SKM-1 treated with dmso at 0.1 percent for 144 hours (cell line): Measurements from ENCODE around the gene DST.
"Not testable (repeated sequence)": the region's sequence is repeated elsewhere in the genome, so short reads cannot be mapped to it uniquely, and the experiment has no call there.

Experiments used
- DNase-seq: peaks from one replicate; lab custom pipeline; 2025; ENCODE audit not compliant: unreplicated experiment; lab: John Stamatoyannopoulos, UW

The DST gene

GRCh38 chr6:56518995-56519767, 123.5 kb downstream of the DST start:
- DNase-seq = no peak

DNA sequence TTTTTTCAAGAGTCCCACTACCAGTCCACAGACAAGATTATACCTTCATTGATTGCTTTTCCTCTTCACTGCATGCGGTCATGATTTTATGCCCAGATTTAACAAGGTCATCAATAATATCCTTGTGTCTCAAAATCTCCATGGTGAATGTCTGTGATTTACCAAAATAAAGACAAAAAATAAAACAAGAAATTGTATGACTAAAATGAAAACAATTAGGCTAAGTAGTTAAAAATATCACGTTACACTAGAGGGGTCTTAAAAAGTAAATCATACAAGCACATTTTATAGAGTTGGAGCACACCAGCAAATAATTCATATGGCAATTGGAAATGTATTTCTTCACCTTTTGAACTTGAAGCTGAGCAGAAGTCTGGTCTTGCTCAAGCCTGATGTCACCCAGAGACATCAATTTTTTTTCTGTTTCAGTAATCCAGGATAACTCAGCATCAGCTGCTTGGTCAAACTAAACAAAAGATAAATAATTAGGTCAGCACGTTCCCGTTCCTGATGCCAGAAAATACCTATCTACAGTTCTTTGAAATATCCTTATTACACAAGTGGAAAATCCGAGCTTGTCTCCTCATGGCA, 125.4 kb downstream of the DST start:
- no peak for DNase-seq

- DNase-seq = no peak
Observed at GRCh38 chr6:56516003-56516402, 126.7 kb downstream of the DST start.

GRCh38 chr6:56515081-56515905, 127.4 kb downstream of the DST start:
- no peak for DNase-seq

DNA sequence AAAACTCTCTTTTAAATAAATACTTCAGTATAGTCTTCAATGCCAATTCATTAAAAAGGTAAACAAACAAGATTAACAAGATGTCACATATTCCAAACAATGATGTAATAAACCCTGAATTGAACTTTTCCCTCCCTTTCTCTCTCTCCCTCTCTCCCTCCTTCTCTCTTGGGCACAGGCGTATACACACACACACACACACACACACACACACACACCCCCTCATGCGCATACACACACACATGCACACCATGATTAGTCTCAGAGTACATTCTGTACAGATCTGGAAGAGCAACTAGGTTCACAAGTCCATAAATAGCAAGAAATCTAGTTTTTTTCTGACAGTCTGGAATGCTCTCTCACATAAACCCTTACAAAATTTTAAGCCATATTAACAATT, 128.3 kb downstream of the DST start:
- DNase-seq = no peak

DNA sequence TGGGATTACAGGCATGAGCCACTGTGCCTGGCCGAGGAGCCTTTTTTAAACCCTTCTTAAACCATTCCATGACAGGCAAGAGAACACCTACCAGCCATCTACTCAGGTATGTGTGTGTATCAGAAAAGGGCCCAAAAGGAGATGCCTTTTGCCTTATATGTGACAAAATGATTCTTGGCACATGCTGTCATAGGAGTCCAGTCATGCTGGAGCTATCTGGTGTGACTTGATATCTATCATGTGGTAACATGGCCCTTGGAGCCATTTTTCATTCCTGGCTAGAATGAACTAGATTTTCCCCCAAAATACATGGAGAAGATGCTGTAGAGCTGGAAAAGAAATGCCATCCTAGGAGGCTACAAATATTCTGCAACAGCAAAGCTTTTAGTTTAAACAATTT, 129.1 kb downstream of the DST start:
- no peak for DNase-seq

DNA sequence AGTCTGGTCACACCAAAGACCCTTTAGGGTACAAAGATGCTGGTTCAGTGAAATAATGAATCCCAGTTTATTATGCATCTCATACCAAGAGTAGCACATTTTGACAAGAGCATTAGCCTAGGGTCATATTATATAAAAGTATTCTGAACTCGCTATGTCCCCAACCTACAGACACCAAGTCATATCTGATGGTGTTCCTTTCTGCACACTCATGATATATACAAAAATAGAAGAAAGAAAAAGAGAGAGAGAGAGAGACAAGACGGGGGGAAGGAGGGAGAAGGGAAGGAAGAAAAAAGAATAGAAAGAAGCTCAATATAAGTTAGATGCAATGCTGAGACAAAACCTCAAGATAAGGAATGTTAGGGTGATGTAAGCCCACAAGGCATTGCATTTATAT, 131.1 kb downstream of the DST start:
- no peak for DNase-seq

DNA sequence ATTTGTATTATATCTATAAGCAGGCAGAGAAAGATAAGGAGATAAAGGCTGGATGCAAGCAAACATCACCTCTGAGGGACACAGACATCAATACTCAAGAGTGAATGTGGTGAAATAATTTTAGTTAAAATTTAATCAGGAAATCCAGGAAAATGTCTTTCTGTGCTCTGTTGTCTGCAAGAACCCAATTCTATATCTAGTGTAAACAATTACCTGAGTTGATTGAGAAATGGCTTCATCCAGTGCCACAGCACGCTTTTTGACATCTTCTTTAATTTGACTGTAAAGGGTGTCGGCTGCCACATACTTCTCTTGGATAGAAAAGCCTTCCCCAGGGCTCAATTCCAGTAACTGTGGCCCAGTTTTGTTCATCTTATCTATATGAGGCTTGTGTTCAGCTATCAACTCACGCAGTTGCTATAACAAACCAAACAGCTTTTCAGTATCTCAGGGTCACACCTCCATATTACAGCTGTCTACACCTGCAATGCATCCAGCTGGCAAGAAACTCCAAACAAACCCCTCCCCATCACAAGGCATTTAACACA, 131.6 kb downstream of the DST start:
- DNase-seq = no peak

DNA sequence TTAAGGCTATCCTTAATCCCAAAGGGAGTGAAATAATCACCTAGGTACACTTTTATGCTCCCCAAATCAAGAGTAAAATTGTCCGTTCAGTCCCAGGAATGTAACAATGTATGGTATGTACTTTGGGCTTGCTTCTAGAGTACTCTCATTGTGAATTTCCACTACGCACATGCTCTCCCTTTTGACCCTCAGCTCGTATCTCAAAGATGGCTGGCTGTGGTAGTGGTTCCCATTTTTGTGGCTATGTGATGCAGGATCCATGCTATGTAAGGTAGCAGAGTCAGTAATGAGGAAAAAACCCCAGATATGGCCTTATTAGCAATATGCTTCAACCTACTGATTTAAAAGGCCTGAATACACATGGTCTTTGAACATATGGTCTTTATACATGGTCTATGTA, 133.7 kb downstream of the DST start:
- DNase-seq = no peak

- no peak for DNase-seq
Observed at GRCh38 chr6:56507517-56507916, 135.2 kb downstream of the DST start.

DNA sequence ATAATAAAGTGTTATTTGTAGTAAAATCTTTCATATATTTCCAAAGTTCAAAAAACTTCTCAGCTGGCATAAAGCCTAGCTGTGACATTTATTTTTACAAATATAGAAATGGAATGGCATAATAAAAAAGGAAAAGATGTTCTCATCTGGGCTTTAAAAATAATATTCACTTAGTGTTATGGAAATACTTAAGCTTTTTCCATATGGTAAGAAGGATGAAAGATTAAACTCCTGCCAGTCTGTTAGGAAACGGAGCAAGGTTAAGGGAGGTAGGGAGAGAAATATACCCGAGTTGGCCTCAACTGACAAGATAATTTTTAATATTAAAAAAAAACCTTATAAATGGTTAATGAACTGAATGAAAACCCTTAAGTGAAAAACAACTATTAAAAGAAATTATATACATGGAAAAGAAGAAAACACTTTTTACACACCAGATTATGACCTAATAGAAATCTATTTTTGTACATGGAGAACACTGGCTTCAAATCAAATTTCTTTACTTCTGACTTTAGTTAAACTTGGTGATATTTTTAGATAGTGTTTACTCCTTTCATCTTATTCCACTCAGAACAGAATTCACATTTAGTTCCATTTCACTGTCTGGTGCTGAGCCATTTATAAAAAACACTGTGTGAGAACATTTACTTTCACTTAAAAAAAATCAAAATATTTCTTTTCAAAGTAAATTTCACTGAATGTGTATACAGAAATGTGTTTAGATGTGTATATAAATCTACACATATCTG, 137.0 kb downstream of the DST start:
- DNase-seq = no peak

GRCh38 chr6:56501993-56502392, 140.7 kb downstream of the DST start:
- no peak for DNase-seq

GRCh38 chr6:56499095-56499494, 143.6 kb downstream of the DST start:
- no peak for DNase-seq

- no peak for DNase-seq
Observed at GRCh38 chr6:56497691-56498090, 145.0 kb downstream of the DST start.

- DNase-seq = no peak
Observed at GRCh38 chr6:56497240-56497639, 145.4 kb downstream of the DST start.

GRCh38 chr6:56496650-56497049, 146.0 kb downstream of the DST start:
- not testable (repeated sequence) for DNase-seq

GRCh38 chr6:56495654-56496053, 147.0 kb downstream of the DST start:
- no peak for DNase-seq

GRCh38 chr6:56491606-56492328, 150.9 kb downstream of the DST start:
- DNase-seq = no peak

DNA sequence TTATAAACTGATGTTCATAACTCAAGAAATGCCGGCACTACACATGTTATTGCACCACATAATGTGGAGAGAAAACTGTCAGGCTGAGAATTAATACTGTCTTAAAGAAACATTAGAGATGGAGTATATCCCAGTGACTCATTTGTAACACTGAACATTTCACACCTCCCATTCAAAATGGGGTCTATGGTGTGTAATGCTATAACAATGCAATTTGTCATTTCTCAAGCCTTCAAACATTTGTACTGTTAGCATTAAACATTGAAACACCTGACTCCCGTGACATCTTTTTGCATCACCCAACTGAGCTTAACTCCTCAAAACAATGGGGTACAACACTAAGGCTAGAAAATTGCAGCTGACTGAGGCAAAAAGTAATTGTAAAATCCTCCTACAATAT, 151.7 kb downstream of the DST start:
- no peak for DNase-seq

GRCh38 chr6:56489559-56489958, 153.1 kb downstream of the DST start:
- DNase-seq = no peak
